Forelimb muscle (tissue), 1 donor: ENCODE measurements around the gene GPX4. TPM values are rescaled to one million over a fixed set of nuclear protein-coding genes. Genes with fewer than 3 reads are reported as not detected.
"Not testable (repeated sequence)": the region's sequence is repeated elsewhere in the genome, so short reads cannot be mapped to it uniquely, and the experiment has no call there.

ENCODE experiments used
- DNase-seq: peaks from one replicate; pipeline ENCODE4 v3.0.0-alpha.2; 2013; ENCODE audit warnings: low read depth
- polyA plus RNA-seq: library from polyadenylated mRNA; unstranded; fragments of 120-200 nt; gene quantifications from one replicate; pipeline ENCODE4 v1.2.1, GENCODE V29; 2013; ENCODE audit not compliant: insufficient read length

The GPX4 gene
- polyA plus RNA-seq, 1 donor, result 137 TPM

- DNase-seq, result no peak
These were observed 10.2 kb downstream of the GPX4 start for GRCh38 chr19:1113986-1114483.

- DNase-seq, result not testable (repeated sequence)
These were observed 10.9 kb downstream of the GPX4 start for GRCh38 chr19:1114728-1115127.

- DNase-seq, result no peak
These were observed 12.0 kb downstream of the GPX4 start for GRCh38 chr19:1115646-1116420.

GRCh38 chr19:1116726-1117581 lies 13.2 kb downstream of the GPX4 start:
- no peak for DNase-seq

- DNase-seq, result no peak
These were observed 13.9 kb downstream of the GPX4 start for GRCh38 chr19:1117654-1118053.

- no peak for DNase-seq
These were observed 15.2 kb downstream of the GPX4 start for GRCh38 chr19:1118999-1119398.

GRCh38 chr19:1119475-1120217 lies 15.9 kb downstream of the GPX4 start:
- DNase-seq, result no peak

- no peak for DNase-seq
These were observed 17.6 kb downstream of the GPX4 start for GRCh38 chr19:1121395-1121794.

GRCh38 chr19:1122021-1122971 lies 18.5 kb downstream of the GPX4 start:
- DNase-seq, result no peak

GRCh38 chr19:1122972-1123363 lies 19.2 kb downstream of the GPX4 start:
- DNase-seq, result no peak

GRCh38 chr19:1123381-1123780 lies 19.6 kb downstream of the GPX4 start:
- DNase-seq, result no peak

GRCh38 chr19:1123885-1124677 lies 20.3 kb downstream of the GPX4 start:
- no peak for DNase-seq

- DNase-seq, result no peak
These were observed 22.0 kb downstream of the GPX4 start for GRCh38 chr19:1125601-1126467.

GRCh38 chr19:1126984-1127760 lies 23.4 kb downstream of the GPX4 start:
- no peak for DNase-seq

GRCh38 chr19:1128106-1128505 lies 24.3 kb downstream of the GPX4 start:
- no peak for DNase-seq

- not testable (repeated sequence) for DNase-seq
These were observed 25.3 kb downstream of the GPX4 start for GRCh38 chr19:1129084-1129483.

GRCh38 chr19:1129535-1129934 lies 25.7 kb downstream of the GPX4 start:
- no peak for DNase-seq
